GM10248 (cell line): ENCODE measurements around the gene BCOR.

Source experiments
- CTCF ChIA-PET: fragments of 300-600 bp; sonication (Branson Sonifier 250); formaldehyde crosslinking; extraction: SDS; loops from one replicate; lab custom pipeline; 2021; ENCODE audit warnings: antibody characterized with exemption; lab: Yijun Ruan, JAX
- POLR2A ChIA-PET: fragments of 350-650 bp; sonication (Branson Sonifier 250); formaldehyde crosslinking; extraction: SDS; loops from one replicate; lab custom pipeline; 2020; ENCODE audit warnings: antibody characterized with exemption; lab: Yijun Ruan, JAX
- DNase-seq: peaks from one replicate; pipeline ENCODE4 v3.0.0; 2012; ENCODE audit errors: extremely low spot score
- CTCF ChIP-seq: IDR thresholded peaks from 2 replicates; pipeline ENCODE4 v1.5.1; 2012; ENCODE audit warnings: mild to moderate bottlenecking, low read depth; ENCODE audit errors: extremely low read depth, missing control alignments, control extremely low read depth

The BCOR gene

GRCh38 chrX:40050532-40050931 is 47.2 kb downstream of the BCOR start:
- no peak for DNase-seq
- no peak for TF ChIP-seq CTCF
- POLR2A ChIA-PET = no interaction called here
- CTCF ChIA-PET = no interaction called here

- CTCF ChIA-PET = interaction anchor here (1.9 kb wide), 1 partner anchor 10 kb away, joined by 4 read pairs; no protein-coding TSS in a partner anchor
- no peak for DNase-seq
- POLR2A ChIA-PET = no interaction called here
Measured at GRCh38 chrX:40049084-40049641, 48.6 kb downstream of the BCOR start.

GRCh38 chrX:40047485-40047884 is 50.3 kb downstream of the BCOR start:
- no peak for DNase-seq
- POLR2A ChIA-PET = no interaction called here
- CTCF ChIA-PET = no interaction called here
- no peak for TF ChIP-seq CTCF

More at GRCh38 chrX:40049084-40049641, 48.6 kb downstream of the BCOR start:
- no peak for TF ChIP-seq CTCF

GRCh38 chrX:40043895-40044294 is 53.9 kb downstream of the BCOR start:
- CTCF ChIA-PET = no interaction called here
- DNase-seq = no peak
- POLR2A ChIA-PET = no interaction called here
- no peak for TF ChIP-seq CTCF

GRCh38 chrX:40041915-40042314 is 55.8 kb downstream of the BCOR start:
- ChIA-PET POLR2A (no interaction called here), CTCF (no interaction called here)
- no peak for DNase-seq
- TF ChIP-seq CTCF = no peak

- no peak for DNase-seq
- POLR2A ChIA-PET = no interaction called here
- no peak for TF ChIP-seq CTCF
- CTCF ChIA-PET = no interaction called here
Measured at GRCh38 chrX:40040686-40041461, 56.9 kb downstream of the BCOR start.
